GM19193 (cell line): ENCODE data around the gene SYDE2.

Source experiments
- POLR2A ChIP-seq: IDR thresholded peaks from 4 replicates; pipeline ENCODE4 v1.6.1; 2011; ENCODE audit not compliant: insufficient read depth, insufficient read length; ENCODE audit errors: extremely low read depth

The SYDE2 gene

GRCh38 chr1:85195703-85196102 is 5.1 kb downstream of the SYDE2 start:
- no peak for TF ChIP-seq POLR2A

- TF ChIP-seq POLR2A, result no peak
Observed at GRCh38 chr1:85189120-85189519, 11.7 kb downstream of the SYDE2 start.

- no peak for TF ChIP-seq POLR2A
Observed at GRCh38 chr1:85188530-85188929, 12.3 kb downstream of the SYDE2 start.

- TF ChIP-seq POLR2A, result no peak
Observed at GRCh38 chr1:85184245-85184644, 16.6 kb downstream of the SYDE2 start.

- TF ChIP-seq POLR2A, result no peak
Observed at GRCh38 chr1:85182700-85183099, 18.1 kb downstream of the SYDE2 start.

GRCh38 chr1:85180869-85181268 is 19.9 kb downstream of the SYDE2 start:
- TF ChIP-seq POLR2A, result no peak

DNA sequence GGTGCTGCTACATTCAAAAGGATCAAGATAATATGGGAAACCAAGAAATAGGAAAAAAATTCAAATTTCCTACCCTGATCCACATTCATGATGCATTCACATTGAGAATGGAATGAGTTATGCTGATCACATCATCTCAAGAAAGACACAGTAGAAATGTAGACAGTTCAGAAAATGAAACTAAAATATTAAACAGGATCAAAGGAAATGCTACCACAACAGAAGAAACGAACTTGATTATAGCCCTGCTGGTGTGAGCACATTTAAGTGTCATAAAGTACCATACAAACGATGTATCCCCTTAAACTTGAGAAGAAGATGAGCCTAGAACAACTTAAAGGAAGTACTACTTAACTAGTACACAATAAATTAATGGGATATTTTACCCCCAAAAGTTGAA is 21.3 kb downstream of the SYDE2 start:
- TF ChIP-seq POLR2A, result no peak

DNA sequence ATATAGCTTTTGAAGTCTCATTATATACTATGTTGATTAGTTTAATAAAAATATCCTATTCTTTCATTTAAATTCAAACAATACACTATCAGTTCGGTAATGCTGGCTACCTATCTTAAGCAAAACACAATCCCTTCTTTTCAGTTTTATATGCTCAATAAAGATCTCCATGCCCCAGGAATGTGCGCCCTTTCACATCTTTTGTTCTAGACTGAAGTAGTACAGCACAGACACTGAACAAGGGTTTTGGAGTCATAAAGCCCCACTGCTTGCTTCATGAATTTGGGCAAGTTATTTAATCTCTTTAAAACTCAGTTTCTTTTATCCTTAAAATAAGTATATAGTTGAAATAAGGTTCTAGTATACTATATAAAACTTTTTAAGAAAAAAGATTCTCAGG is 22.4 kb downstream of the SYDE2 start:
- TF ChIP-seq POLR2A, result no peak

- TF ChIP-seq POLR2A, result no peak
Observed at GRCh38 chr1:85174503-85174902, 26.3 kb downstream of the SYDE2 start.

- TF ChIP-seq POLR2A, result no peak
Observed at GRCh38 chr1:85172684-85173337, 28.0 kb downstream of the SYDE2 start.

DNA sequence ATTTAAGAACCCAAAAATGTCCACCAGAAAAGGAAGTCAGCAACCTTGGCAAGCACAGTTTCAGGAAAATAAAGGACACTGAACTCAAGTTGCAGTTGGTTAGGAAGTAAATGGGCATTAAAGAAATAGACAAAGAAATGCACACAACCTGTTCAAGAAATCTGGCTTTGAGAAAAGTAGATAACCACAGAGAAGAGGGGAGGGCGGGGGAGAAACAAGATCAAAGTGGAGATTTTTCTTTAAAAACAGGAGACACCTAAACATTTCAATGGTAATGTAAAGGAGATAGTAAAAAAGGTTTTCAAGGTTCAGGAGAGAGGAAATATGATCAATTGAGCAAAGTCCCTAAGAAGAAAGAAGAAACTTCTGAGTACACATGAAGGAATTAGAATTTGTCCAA is 29.1 kb downstream of the SYDE2 start:
- TF ChIP-seq POLR2A, result no peak

DNA sequence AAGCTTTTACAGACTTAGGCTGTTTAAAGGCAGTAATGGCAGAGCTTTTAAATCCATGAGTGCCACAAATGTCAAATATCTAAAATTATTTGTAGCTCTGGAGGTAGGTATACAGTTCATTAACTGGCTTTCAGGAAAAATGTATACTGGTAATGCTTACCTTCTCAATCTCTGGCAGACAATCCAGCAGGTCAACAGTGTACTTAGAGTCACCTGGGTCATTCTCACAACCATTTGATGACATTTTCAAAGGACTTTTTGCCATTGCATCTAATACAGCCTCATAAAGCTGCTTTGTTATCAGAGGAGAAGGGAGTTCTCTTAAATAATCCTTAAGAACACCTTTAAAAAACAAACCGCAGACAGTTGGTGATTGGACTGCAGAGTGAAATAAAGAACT is 31.9 kb downstream of the SYDE2 start:
- no peak for TF ChIP-seq POLR2A

DNA sequence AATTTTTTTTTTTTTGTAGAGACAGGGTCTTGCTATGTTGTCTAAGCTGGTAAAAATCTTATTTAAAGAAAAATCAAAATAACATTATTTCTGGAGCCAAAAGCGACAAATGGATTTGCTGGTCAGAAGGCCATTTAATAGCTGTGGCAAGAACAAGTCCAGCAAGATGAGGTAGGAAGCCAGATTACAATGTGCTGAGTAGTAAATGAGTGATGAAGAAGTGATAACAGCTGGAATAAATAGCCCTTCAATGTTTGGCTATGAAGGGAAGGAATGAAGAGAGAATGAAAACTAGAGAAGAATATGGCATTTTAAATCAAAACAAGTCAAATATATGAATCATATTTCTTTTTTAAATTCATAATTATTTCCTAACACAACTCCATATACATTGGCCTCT is 34.5 kb downstream of the SYDE2 start:
- TF ChIP-seq POLR2A, result no peak

GRCh38 chr1:85158910-85159309 is 41.9 kb downstream of the SYDE2 start:
- TF ChIP-seq POLR2A, result no peak

DNA sequence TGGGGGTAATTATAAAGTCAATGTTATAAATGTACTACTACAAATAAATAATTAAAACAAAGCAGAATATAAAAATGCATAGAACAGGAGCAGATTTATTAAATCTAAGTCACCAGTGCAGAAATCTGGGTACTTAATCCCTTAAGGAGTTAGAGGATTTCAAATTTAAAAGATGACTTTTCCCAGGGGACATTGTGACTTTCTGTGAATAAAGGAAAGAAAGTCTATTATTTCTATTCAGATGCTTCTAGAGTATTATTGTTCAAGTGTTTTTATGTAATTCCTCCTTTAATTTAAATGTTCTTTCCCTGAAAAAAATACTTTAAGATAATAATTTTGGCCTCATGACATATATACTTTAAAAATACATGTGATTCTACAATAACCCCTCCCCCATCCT is 43.4 kb downstream of the SYDE2 start:
- TF ChIP-seq POLR2A, result no peak

DNA sequence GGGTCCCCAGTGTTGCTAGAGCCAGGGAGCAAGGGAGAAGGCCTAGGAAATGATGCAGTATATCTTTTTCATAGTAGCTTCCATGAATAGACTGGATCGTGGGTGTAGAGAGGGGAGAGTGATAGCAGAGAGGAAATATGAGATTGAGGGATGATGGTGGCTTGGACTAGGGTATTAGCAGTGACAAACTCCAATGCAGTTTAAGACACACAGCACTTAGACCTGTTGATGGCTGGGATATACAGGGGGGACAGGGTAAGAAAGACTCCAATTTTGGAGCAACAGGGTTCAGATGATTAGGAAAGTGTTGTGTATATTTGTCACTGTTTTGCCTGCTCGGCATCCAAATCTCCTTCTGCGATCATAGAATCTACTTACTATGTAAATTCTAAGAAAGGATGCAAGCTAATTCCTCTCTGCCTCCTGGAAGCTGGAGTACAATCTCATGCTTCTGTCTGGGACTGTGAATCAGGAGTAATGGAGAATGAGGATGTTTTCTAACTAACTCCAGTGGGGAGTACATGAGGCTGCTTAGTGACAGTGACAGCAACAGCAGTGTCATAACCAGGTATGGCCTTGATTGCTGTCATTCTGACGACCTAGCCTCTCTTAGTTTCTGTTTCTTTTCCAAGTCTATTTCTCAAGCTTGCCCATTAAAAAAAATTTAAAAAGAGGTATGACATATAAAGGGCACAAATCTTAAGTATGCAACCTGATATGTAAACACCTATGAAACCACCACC is 47.5 kb downstream of the SYDE2 start:
- no peak for TF ChIP-seq POLR2A
